HEK293T (cell line): ENCODE measurements around the gene TBC1D3D.
"Not testable (repeated sequence)": the region's sequence is repeated elsewhere in the genome, so short reads cannot be mapped to it uniquely, and the experiment has no call there.

Experiments used
- CTCF ChIA-PET: fragments of 350-600 bp; formaldehyde crosslinking; extraction: SDS; loops from one replicate; lab custom pipeline; 2021; ENCODE audit warnings: antibody characterized with exemption, inconsistent platforms; lab: Yijun Ruan, JAX
- POLR2A ChIA-PET: fragments of 350-600 bp; formaldehyde crosslinking; extraction: SDS; loops from one replicate; lab custom pipeline; 2020; ENCODE audit warnings: antibody characterized with exemption, inconsistent platforms; lab: Yijun Ruan, JAX
- DNase-seq: peaks from one replicate; pipeline ENCODE4 v3.0.0; 2012; ENCODE audit warnings: mixed read lengths; ENCODE audit errors: extremely low spot score

The TBC1D3D gene

GRCh38 chr17:38003676-38004075 is at the start of gene TBC1D3D:
TSS of gene TBC1D3D (plus strand) at chr17:38003976. CDS start at chr17:38005561, 1,585 bp downstream.
- DNase-seq, POLR2A ChIA-PET, CTCF ChIA-PET: not testable (repeated sequence)

- DNase-seq, POLR2A ChIA-PET, CTCF ChIA-PET: not testable (repeated sequence)
Measured at GRCh38 chr17:37988960-37989359, 14.8 kb upstream of the TBC1D3D start, which contains the start of gene TBC1D3L. TSS of gene TBC1D3L (minus strand) at chr17:37989060. CDS start at chr17:37987520, 1,540 bp downstream.
